Measurements from ENCODE around the gene EDEM1. TPM values are rescaled to one million over a fixed set of nuclear protein-coding genes. Genes with fewer than 3 reads are reported as not detected.

EDEM1 gene
- polyA plus RNA-seq, 1 of the 3 experiments (the other 2 are of a cell fraction): 25.2 TPM

- Histone ChIP-seq H3K4me1 (ENCODE audit: control insufficient read depth in 1 of 2, insufficient read depth in 2 of 2, low read depth in 1 of 2, low read length in 1 of 2) (peaks cover 0 to 2% of the 10 kb centered on the region in 2 experiments; a peak in 2 of 4 replicates), H3K36me3 (replicated peaks in 1 of 2; ENCODE audit: control insufficient read depth in 1 of 2, insufficient read depth in 2 of 2, low read length in 1 of 2) (no peaks in the 10 kb centered on the region), H3F3A (replicated peaks; ENCODE audit: insufficient read depth) (no peaks in the 10 kb centered on the region), H3K9me3 (no peaks in the 10 kb centered on the region), H3K27ac (ENCODE audit: low read depth in 2 of 2, low read length in 1 of 2) (no peak overlapping the region), H3K4me3 (ENCODE audit: low read depth in 2 of 2, low read length in 1 of 2) (no peak overlapping the region), H3K9me2 (no peaks in the 10 kb centered on the region), H3K4me2 (no peak overlapping the region), H3K79me2 (ENCODE audit: insufficient read depth) (no peaks in the 10 kb centered on the region), H3K27me3 (ENCODE audit: insufficient read depth) (no peaks in the 10 kb centered on the region), H3K9ac (no peak overlapping the region), H4K20me1 (ENCODE audit: insufficient read depth) (no peaks in the 10 kb centered on the region), H2AFZ (ENCODE audit: low read depth) (no peak overlapping the region)
- TF ChIP-seq SIN3A (IDR thresholded peaks at IDR 0.05; ENCODE audit: borderline replicate concordance, low read depth, low read length): no peak
- TF ChIP-seq EZH2phosphoT487 (IDR thresholded peaks at IDR 0.05; ENCODE audit: borderline replicate concordance, low read depth): no peak
- TF ChIP-seq POLR2AphosphoS5 (IDR thresholded peaks at IDR 0.05; ENCODE audit: low read depth, low read length): no peak
- ChIA-PET CTCF (no interaction called here), POLR2A (no interaction called here)
- 49% methylated on average over 2 of the region's 2 CpGs for WGBS (ENCODE audit: low lambda C conversion rate)
- no peak for DNase-seq
Observed at GRCh38 chr3:5229414-5229813, 41.9 kb downstream of the EDEM1 start.

- no peaks in the 10 kb centered on the region for H4K20me1 ChIP-seq (ENCODE audit: insufficient read depth)
- no peak overlapping the region for H3K9ac ChIP-seq
- no peaks in the 10 kb centered on the region for H3K9me3 ChIP-seq
- CTCF ChIA-PET: no interaction called here
- H3K79me2 ChIP-seq (ENCODE audit: insufficient read depth): no peaks in the 10 kb centered on the region
- no peak overlapping the region for H3K4me2 ChIP-seq
- H3K27ac ChIP-seq (ENCODE audit: low read depth in 2 of 2, low read length in 1 of 2): no peak overlapping the region
- POLR2A ChIA-PET: no interaction called here
- H3K36me3 ChIP-seq (replicated peaks in 1 of 2; ENCODE audit: control insufficient read depth in 1 of 2, insufficient read depth in 2 of 2, low read length in 1 of 2): no peaks in the 10 kb centered on the region
- H3K9me2 ChIP-seq: no peaks in the 10 kb centered on the region
- TF ChIP-seq YY1 (IDR thresholded peaks at IDR 0.05; ENCODE audit: low read depth): no peak
- TF ChIP-seq PBX3 (IDR thresholded peaks at IDR 0.05): no peak
- TF ChIP-seq GATA2 (CRISPR knock-in tag; IDR thresholded peaks at IDR 0.05): no peak
- no peak for TF ChIP-seq FOXJ3 (CRISPR knock-in tag; IDR thresholded peaks at IDR 0.05)
- no peak for TF ChIP-seq RFX5 (IDR thresholded peaks at IDR 0.05; ENCODE audit: low read length)
- TF ChIP-seq EP300 (IDR thresholded peaks at IDR 0.05; ENCODE audit: borderline replicate concordance in 1 of 2, low read depth in 1 of 2, low read length in 1 of 2): no peak
- 23% methylated on average over 6 of the region's 6 CpGs for WGBS (ENCODE audit: low lambda C conversion rate)
- H2AFZ ChIP-seq (ENCODE audit: low read depth): 0 out of 2 replicates have a peak overlapping the region, but pooled peaks have one; percentile 4
- DNase-seq: no peak
- H3K4me3 ChIP-seq (ENCODE audit: low read depth in 2 of 2, low read length in 1 of 2): no peak overlapping the region
- H3F3A ChIP-seq (replicated peaks; ENCODE audit: insufficient read depth): no peaks in the 10 kb centered on the region
- peaks cover 0 to 2% of the 10 kb centered on the region in 2 experiments; a peak in 2 of 4 replicates for H3K4me1 ChIP-seq (ENCODE audit: control insufficient read depth in 1 of 2, insufficient read depth in 2 of 2, low read depth in 1 of 2, low read length in 1 of 2)
- no peaks in the 10 kb centered on the region for H3K27me3 ChIP-seq (ENCODE audit: insufficient read depth)
Observed at GRCh38 chr3:5231074-5231473, 43.6 kb downstream of the EDEM1 start.

- WGBS (ENCODE audit: low lambda C conversion rate): no CpG with 5 or more reads among the region's 2 CpGs
- Histone ChIP-seq H3K4me2 (no peak overlapping the region), H3K4me3 (ENCODE audit: low read depth in 2 of 2, low read length in 1 of 2) (no peak overlapping the region), H3K9ac (no peak overlapping the region), H3K79me2 (ENCODE audit: insufficient read depth) (no peaks in the 10 kb centered on the region), H3K9me3 (no peaks in the 10 kb centered on the region), H2AFZ (ENCODE audit: low read depth) (0 out of 2 replicates have a peak overlapping the region, but pooled peaks have one; percentile 4), H3F3A (replicated peaks; ENCODE audit: insufficient read depth) (no peaks in the 10 kb centered on the region), H3K27me3 (ENCODE audit: insufficient read depth) (no peaks in the 10 kb centered on the region), H4K20me1 (ENCODE audit: insufficient read depth) (no peaks in the 10 kb centered on the region), H3K36me3 (replicated peaks in 1 of 2; ENCODE audit: control insufficient read depth in 1 of 2, insufficient read depth in 2 of 2, low read length in 1 of 2) (no peaks in the 10 kb centered on the region), H3K27ac (ENCODE audit: low read depth in 2 of 2, low read length in 1 of 2) (no peak overlapping the region), H3K4me1 (ENCODE audit: control insufficient read depth in 1 of 2, insufficient read depth in 2 of 2, low read depth in 1 of 2, low read length in 1 of 2) (peaks cover 0 to 2% of the 10 kb centered on the region in 2 experiments; a peak in 2 of 4 replicates), H3K9me2 (no peaks in the 10 kb centered on the region)
- POLR2A ChIA-PET: no interaction called here
- no peak for DNase-seq
- TF ChIP-seq FOSL2 (IDR thresholded peaks at IDR 0.05; ENCODE audit: borderline replicate concordance, low read depth) (no peak), POLR2AphosphoS5 (IDR thresholded peaks at IDR 0.05; ENCODE audit: low read depth, low read length) (no peak), NFIC (IDR thresholded peaks at IDR 0.05; ENCODE audit: borderline replicate concordance) (no peak), NRF1 (IDR thresholded peaks at IDR 0.05; ENCODE audit: low read depth, low read length) (no peak)
- CTCF ChIA-PET: no interaction called here
Observed at GRCh38 chr3:5231487-5231886, 44.0 kb downstream of the EDEM1 start.

Data from SK-N-SH (cell line).